D341Med (cell line): ENCODE measurements around the gene PPP2R2B.

Source experiments
- DNase-seq: peaks from one replicate; pipeline ENCODE4 v3.0.0; 2012; ENCODE audit warnings: low spot score

PPP2R2B gene

GRCh38 chr5:146825033-146825432 lies 53.5 kb downstream of the PPP2R2B start:
- DNase-seq: no peak

- DNase-seq: no peak
Measured at GRCh38 chr5:146821732-146822131, 56.8 kb downstream of the PPP2R2B start.

GRCh38 chr5:146820987-146821386 lies 57.6 kb downstream of the PPP2R2B start:
- no peak for DNase-seq

GRCh38 chr5:146818822-146819221 lies 59.7 kb downstream of the PPP2R2B start:
- no peak for DNase-seq

GRCh38 chr5:146817973-146818372 lies 60.6 kb downstream of the PPP2R2B start:
- DNase-seq: no peak

- no peak for DNase-seq
Measured at GRCh38 chr5:146816775-146817387, 61.7 kb downstream of the PPP2R2B start.

GRCh38 chr5:146815411-146815810 lies 63.1 kb downstream of the PPP2R2B start:
- no peak for DNase-seq

GRCh38 chr5:146813346-146814157 lies 65.0 kb downstream of the PPP2R2B start:
- no peak for DNase-seq

GRCh38 chr5:146805081-146805480 lies 73.5 kb downstream of the PPP2R2B start:
- no peak for DNase-seq

- no peak for DNase-seq
Measured at GRCh38 chr5:146802945-146803522, 75.5 kb downstream of the PPP2R2B start.

- DNase-seq: no peak
Measured at GRCh38 chr5:146799671-146800070, 78.9 kb downstream of the PPP2R2B start.

- no peak for DNase-seq
Measured at GRCh38 chr5:146799231-146799630, 79.3 kb downstream of the PPP2R2B start.

GRCh38 chr5:146797658-146798057 lies 80.9 kb downstream of the PPP2R2B start:
- DNase-seq: no peak

- no peak for DNase-seq
Measured at GRCh38 chr5:146796911-146797310, 81.6 kb downstream of the PPP2R2B start.

GRCh38 chr5:146796144-146796543 lies 82.4 kb downstream of the PPP2R2B start:
- DNase-seq: no peak

GRCh38 chr5:146794326-146795029 lies 84.1 kb downstream of the PPP2R2B start:
- no peak for DNase-seq

GRCh38 chr5:146793709-146794108 lies 84.8 kb downstream of the PPP2R2B start:
- no peak for DNase-seq

GRCh38 chr5:146791471-146791870 lies 87.1 kb downstream of the PPP2R2B start:
- no peak for DNase-seq

GRCh38 chr5:146789712-146790653 lies 88.6 kb downstream of the PPP2R2B start:
- DNase-seq: no peak

GRCh38 chr5:146788898-146789297 lies 89.7 kb downstream of the PPP2R2B start:
- no peak for DNase-seq

- DNase-seq: no peak
Measured at GRCh38 chr5:146785065-146785464, 93.5 kb downstream of the PPP2R2B start.

- DNase-seq: no peak
Measured at GRCh38 chr5:146781157-146781556, 97.4 kb downstream of the PPP2R2B start.
